ENCODE measurements around the gene ZCCHC14.

- TF ChIP-seq POLR2A (IDR thresholded peaks at IDR 0.05; ENCODE audit: low read depth) = no peak
- TF ChIP-seq CTCF (IDR thresholded peaks at IDR 0.05) = no peak
These were observed 23.7 kb downstream of the ZCCHC14 start for GRCh38 chr16:87469169-87469568.

All from esophagus muscularis mucosa (tissue), 3 donors.